Measurements from ENCODE around the gene HSPA12A.

Gene HSPA12A

GRCh38 chr10:116621934-116622655 lies 120.3 kb downstream of the HSPA12A start:
- DNase-seq (ENCODE audit: insufficient read length, low spot score) (no peak), FAIRE-seq (no peak)
- TF ChIP-seq POLR2A (IDR thresholded peaks at IDR 0.05; ENCODE audit: low read depth, low read length) (no peak), SPI1 (IDR thresholded peaks at IDR 0.05; ENCODE audit: low read depth, low read length) (no peak), POU2F2 (IDR thresholded peaks at IDR 0.05; ENCODE audit: low read depth, low read length) (no peak), POLR2AphosphoS5 (IDR thresholded peaks at IDR 0.05; ENCODE audit: low read depth, low read length) (no peak), PAX5 (IDR thresholded peaks at IDR 0.05; ENCODE audit: insufficient read depth, low read length, severe bottlenecking) (no peak), TAF1 (IDR thresholded peaks at IDR 0.05; ENCODE audit: low read depth, low read length) (no peak)

GRCh38 chr10:116621476-116621875 lies 120.9 kb downstream of the HSPA12A start:
- DNase-seq (ENCODE audit: insufficient read length, low spot score) = no peak
- TF ChIP-seq POLR2A (IDR thresholded peaks at IDR 0.05; ENCODE audit: low read depth, low read length) (no peak), SPI1 (IDR thresholded peaks at IDR 0.05; ENCODE audit: low read depth, low read length) (no peak), POU2F2 (IDR thresholded peaks at IDR 0.05; ENCODE audit: low read depth, low read length) (no peak), PAX5 (IDR thresholded peaks at IDR 0.05; ENCODE audit: insufficient read depth, low read length, severe bottlenecking) (no peak)
- no peak for FAIRE-seq
